ENCODE results near the gene PLD4. TPM values are rescaled to one million over a fixed set of nuclear protein-coding genes. Genes with fewer than 3 reads are reported as not detected.

The PLD4 gene
- total RNA-seq, 1 experiment from 2014 or later, result 0.07 TPM

DNA sequence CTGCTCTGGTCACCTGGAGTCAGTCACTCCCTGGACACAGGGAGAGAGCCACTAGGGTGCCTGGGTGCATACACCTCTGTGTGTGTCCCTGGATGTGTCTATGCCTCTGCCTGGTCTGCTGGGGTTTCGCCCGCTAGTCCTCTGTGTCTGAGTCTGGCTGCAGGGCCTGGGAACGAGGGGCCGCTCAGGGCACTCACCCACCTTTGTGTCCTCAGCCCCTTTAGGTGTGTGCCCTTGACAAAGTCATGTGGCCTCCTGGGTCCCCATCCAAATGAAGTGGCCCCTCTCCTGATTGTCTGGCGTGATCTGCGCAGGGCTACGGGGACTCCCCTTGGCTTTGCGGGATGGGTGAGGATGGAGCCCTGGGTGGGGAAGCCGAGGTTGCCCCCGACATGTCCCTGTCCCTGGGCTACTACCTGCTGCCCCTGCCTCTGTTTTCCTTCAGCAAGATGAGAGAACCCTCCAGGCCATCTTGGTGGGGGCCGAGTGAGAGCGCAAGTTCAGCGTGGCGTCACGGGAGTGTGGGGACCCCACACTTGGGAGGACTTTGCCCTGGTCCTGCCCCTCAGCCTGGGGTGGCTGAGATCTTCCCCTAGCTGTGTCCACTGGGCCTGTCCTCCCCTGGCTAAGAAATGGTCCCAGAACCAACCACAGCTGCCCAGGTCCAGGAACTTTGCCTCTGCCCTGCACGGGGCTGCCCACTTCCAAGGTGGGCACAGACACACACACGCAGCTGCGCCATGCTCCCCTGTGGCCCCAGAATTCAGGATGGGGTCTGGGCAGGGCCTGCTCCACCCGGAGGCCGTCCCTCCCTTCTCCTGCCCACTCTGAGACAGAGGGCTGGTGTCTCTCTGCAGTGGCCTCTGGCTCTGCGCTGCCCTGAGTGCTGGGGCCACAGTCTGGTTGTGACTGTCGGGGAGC is 56.2 kb downstream of the PLD4 start:
- Mint-ChIP-seq H3K4me1 (peaks cover 14% of the 10 kb centered on the region; the same call in 1 of the 2 replicates), H3K27me3 (ENCODE audit: low read depth) (peaks cover 48% of the 10 kb centered on the region), H3K9me3 (no peaks in the 10 kb centered on the region), H3K27ac (no peak overlapping the region), H3K4me3 (no peak overlapping the region), H3K36me3 (no peaks in the 10 kb centered on the region)
- ATAC-seq, result no peak
- ChIA-PET POLR2A (no interaction called here), CTCF (no interaction called here)
- peak; percentile 7 for DNase-seq (ENCODE audit: low spot score)
- no peak for TF ChIP-seq ATF1 (CRISPR knock-in tag; IDR thresholded peaks at IDR 0.05)
- TF ChIP-seq, protein P1, sequence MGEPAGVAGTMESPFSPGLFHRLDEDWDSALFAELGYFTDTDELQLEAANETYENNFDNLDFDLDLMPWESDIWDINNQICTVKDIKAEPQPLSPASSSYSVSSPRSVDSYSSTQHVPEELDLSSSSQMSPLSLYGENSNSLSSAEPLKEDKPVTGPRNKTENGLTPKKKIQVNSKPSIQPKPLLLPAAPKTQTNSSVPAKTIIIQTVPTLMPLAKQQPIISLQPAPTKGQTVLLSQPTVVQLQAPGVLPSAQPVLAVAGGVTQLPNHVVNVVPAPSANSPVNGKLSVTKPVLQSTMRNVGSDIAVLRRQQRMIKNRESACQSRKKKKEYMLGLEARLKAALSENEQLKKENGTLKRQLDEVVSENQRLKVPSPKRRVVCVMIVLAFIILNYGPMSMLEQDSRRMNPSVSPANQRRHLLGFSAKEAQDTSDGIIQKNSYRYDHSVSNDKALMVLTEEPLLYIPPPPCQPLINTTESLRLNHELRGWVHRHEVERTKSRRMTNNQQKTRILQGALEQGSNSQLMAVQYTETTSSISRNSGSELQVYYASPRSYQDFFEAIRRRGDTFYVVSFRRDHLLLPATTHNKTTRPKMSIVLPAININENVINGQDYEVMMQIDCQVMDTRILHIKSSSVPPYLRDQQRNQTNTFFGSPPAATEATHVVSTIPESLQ (CRISPR knock-in tag; IDR thresholded peaks at IDR 0.05), result no peak
- TF ChIP-seq NR2C2 (CRISPR knock-in tag; IDR thresholded peaks at IDR 0.05), result no peak
- no peak for TF ChIP-seq ZNF423 (CRISPR knock-in tag; IDR thresholded peaks at IDR 0.05)
- TF ChIP-seq TEAD4 (CRISPR knock-in tag; IDR thresholded peaks at IDR 0.05), result no peak
- TF ChIP-seq, protein P2, sequence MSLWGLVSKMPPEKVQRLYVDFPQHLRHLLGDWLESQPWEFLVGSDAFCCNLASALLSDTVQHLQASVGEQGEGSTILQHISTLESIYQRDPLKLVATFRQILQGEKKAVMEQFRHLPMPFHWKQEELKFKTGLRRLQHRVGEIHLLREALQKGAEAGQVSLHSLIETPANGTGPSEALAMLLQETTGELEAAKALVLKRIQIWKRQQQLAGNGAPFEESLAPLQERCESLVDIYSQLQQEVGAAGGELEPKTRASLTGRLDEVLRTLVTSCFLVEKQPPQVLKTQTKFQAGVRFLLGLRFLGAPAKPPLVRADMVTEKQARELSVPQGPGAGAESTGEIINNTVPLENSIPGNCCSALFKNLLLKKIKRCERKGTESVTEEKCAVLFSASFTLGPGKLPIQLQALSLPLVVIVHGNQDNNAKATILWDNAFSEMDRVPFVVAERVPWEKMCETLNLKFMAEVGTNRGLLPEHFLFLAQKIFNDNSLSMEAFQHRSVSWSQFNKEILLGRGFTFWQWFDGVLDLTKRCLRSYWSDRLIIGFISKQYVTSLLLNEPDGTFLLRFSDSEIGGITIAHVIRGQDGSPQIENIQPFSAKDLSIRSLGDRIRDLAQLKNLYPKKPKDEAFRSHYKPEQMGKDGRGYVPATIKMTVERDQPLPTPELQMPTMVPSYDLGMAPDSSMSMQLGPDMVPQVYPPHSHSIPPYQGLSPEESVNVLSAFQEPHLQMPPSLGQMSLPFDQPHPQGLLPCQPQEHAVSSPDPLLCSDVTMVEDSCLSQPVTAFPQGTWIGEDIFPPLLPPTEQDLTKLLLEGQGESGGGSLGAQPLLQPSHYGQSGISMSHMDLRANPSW (CRISPR knock-in tag; conservative IDR thresholded peaks at IDR 0.05; ENCODE audit: low read depth), result no peak
- no peak for TF ChIP-seq USF2 (CRISPR knock-in tag; IDR thresholded peaks at IDR 0.05)

GRCh38 chr14:104981699-104982541 is 57.2 kb downstream of the PLD4 start:
- peak; percentile 9 for DNase-seq (ENCODE audit: low spot score)
- no peak overlapping the region for H3K27ac Mint-ChIP-seq
- ChIA-PET CTCF (interaction anchor here (1.3 kb wide), 1 partner anchor 12 kb away, joined by 3 read pairs; no protein-coding TSS in a partner anchor), POLR2A (no interaction called here)
- TF ChIP-seq, protein P3, sequence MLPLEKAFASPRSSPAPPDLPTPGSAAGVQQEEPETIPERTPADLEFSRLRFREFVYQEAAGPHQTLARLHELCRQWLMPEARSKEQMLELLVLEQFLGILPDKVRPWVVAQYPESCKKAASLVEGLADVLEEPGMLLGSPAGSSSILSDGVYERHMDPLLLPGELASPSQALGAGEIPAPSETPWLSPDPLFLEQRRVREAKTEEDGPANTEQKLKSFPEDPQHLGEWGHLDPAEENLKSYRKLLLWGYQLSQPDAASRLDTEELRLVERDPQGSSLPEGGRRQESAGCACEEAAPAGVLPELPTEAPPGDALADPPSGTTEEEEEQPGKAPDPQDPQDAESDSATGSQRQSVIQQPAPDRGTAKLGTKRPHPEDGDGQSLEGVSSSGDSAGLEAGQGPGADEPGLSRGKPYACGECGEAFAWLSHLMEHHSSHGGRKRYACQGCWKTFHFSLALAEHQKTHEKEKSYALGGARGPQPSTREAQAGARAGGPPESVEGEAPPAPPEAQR (CRISPR knock-in tag; IDR thresholded peaks at IDR 0.05), result no peak
- TF ChIP-seq, protein P4, sequence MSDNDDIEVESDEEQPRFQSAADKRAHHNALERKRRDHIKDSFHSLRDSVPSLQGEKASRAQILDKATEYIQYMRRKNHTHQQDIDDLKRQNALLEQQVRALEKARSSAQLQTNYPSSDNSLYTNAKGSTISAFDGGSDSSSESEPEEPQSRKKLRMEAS (CRISPR knock-in tag; IDR thresholded peaks at IDR 0.05), result no peak
- no peak for TF ChIP-seq SOX15 (CRISPR knock-in tag; IDR thresholded peaks at IDR 0.05)
- TF ChIP-seq RELA (CRISPR knock-in tag; IDR thresholded peaks at IDR 0.05; ENCODE audit: borderline replicate concordance), result no peak
- no peak for TF ChIP-seq NFE2L1 (CRISPR knock-in tag; IDR thresholded peaks at IDR 0.05)
- TF ChIP-seq MLX (CRISPR knock-in tag; IDR thresholded peaks at IDR 0.05), result no peak
- no peak for TF ChIP-seq ZNF219 (CRISPR knock-in tag; IDR thresholded peaks at IDR 0.05; ENCODE audit: borderline replicate concordance)
- no peak for TF ChIP-seq ZNF423 (CRISPR knock-in tag; IDR thresholded peaks at IDR 0.05)
- no peak for ATAC-seq
- H3K36me3 Mint-ChIP-seq, result no peaks in the 10 kb centered on the region
- H3K4me3 Mint-ChIP-seq, result no peak overlapping the region
- no peaks in the 10 kb centered on the region for H3K9me3 Mint-ChIP-seq
- peaks cover 9% of the 10 kb centered on the region; the same call in 1 of the 2 replicates for H3K4me1 Mint-ChIP-seq
- peaks cover 38% of the 10 kb centered on the region for H3K27me3 Mint-ChIP-seq (ENCODE audit: low read depth)

All from WTC11 (cell line).